Brain microvascular endothelial cell (primary cell): ENCODE results near the gene SPOPL.
"Not testable (repeated sequence)": the region's sequence is repeated elsewhere in the genome, so short reads cannot be mapped to it uniquely, and the experiment has no call there.

ENCODE experiments used
- DNase-seq: peaks from one replicate; pipeline ENCODE4 v3.0.0-alpha.2; 2020
- H3K27ac ChIP-seq: fragments of 250-450 bp; sonication (Bioruptor Pico); 2 replicates; pipeline ENCODE4 v1.5.1; 2020; ENCODE audit warnings: mild to moderate bottlenecking, moderate library complexity
- H3K27me3 ChIP-seq: fragments of 250-450 bp; sonication (Bioruptor Pico); replicated peaks from 2 replicates; pipeline ENCODE4 v1.5.1; 2020; ENCODE audit warnings: mild to moderate bottlenecking
- H3K36me3 ChIP-seq: fragments of 250-450 bp; sonication (Bioruptor Pico); replicated peaks from 2 replicates; pipeline ENCODE4 v1.5.1; 2020; ENCODE audit warnings: mild to moderate bottlenecking
- H3K4me3 ChIP-seq: 2 replicates; pipeline ENCODE4 v1.5.1; 2011; ENCODE audit warnings: low read depth, mild to moderate bottlenecking, control low read depth, low read length, moderate library complexity
- CTCF ChIP-seq: IDR thresholded peaks from 2 replicates; pipeline ENCODE4 v1.5.1; 2011; ENCODE audit warnings: low read depth, mild to moderate bottlenecking, moderate library complexity, low read length, control low read depth, inconsistent platforms; ENCODE audit errors: missing control alignments
- in situ Hi-C: cut with HindIII; loops from 2 replicates; pipeline ENCODE4 v1.10.0; 2017; ENCODE audit warnings: low sequenced_read_pairs, low pct_ligation_motif_present

SPOPL gene

GRCh38 chr2:138536302-138536701, 34.7 kb downstream of the SPOPL start:
- Histone ChIP-seq H3K27ac (no peak overlapping the region), H3K27me3 (no peaks in the 10 kb centered on the region), H3K36me3 (no peaks in the 10 kb centered on the region), H3K4me3 (no peak overlapping the region)
- no peak for DNase-seq
- no peak for TF ChIP-seq CTCF
- in situ Hi-C loops = no loop called here

- Histone ChIP-seq H3K36me3 (no peaks in the 10 kb centered on the region), H3K4me3 (no peak overlapping the region), H3K27ac (no peak overlapping the region), H3K27me3 (no peaks in the 10 kb centered on the region)
- in situ Hi-C loops = no loop called here
- DNase-seq = no peak
- TF ChIP-seq CTCF = no peak
Observed at GRCh38 chr2:138536740-138537139, 35.2 kb downstream of the SPOPL start.

GRCh38 chr2:138537170-138537915, 35.8 kb downstream of the SPOPL start:
- no peak for DNase-seq
- Histone ChIP-seq H3K36me3 (no peaks in the 10 kb centered on the region), H3K27me3 (no peaks in the 10 kb centered on the region), H3K4me3 (no peak overlapping the region), H3K27ac (no peak overlapping the region)
- in situ Hi-C loops = no loop called here
- no peak for TF ChIP-seq CTCF

GRCh38 chr2:138544206-138544605, 42.6 kb downstream of the SPOPL start:
- DNase-seq, H3K36me3 ChIP-seq, H3K4me3 ChIP-seq, H3K27ac ChIP-seq, in situ Hi-C loops, H3K27me3 ChIP-seq: not testable (repeated sequence)

GRCh38 chr2:138548796-138549195, 47.2 kb downstream of the SPOPL start:
- Histone ChIP-seq H3K36me3 (no peaks in the 10 kb centered on the region), H3K4me3 (no peak overlapping the region), H3K27me3 (no peaks in the 10 kb centered on the region), H3K27ac (no peak overlapping the region)
- in situ Hi-C loops = no loop called here
- no peak for DNase-seq
- TF ChIP-seq CTCF = no peak

- Histone ChIP-seq H3K27me3 (no peaks in the 10 kb centered on the region), H3K36me3 (no peaks in the 10 kb centered on the region), H3K27ac (no peak overlapping the region), H3K4me3 (no peak overlapping the region)
- no peak for DNase-seq
- in situ Hi-C loops = no loop called here
- TF ChIP-seq CTCF = no peak
Observed at GRCh38 chr2:138550172-138550571, 48.6 kb downstream of the SPOPL start.
